Pons (tissue), 1 donor: ENCODE data around the gene HIPK2.

Source experiments
- DNase-seq: peaks from one replicate; pipeline ENCODE4 v3.0.0-alpha.2; 2016; ENCODE audit warnings: low spot score

HIPK2 gene

GRCh38 chr7:139733751-139734150 is 44.0 kb downstream of the HIPK2 start:
- DNase-seq = no peak

GRCh38 chr7:139732471-139733167 is 45.2 kb downstream of the HIPK2 start:
- no peak for DNase-seq

DNA sequence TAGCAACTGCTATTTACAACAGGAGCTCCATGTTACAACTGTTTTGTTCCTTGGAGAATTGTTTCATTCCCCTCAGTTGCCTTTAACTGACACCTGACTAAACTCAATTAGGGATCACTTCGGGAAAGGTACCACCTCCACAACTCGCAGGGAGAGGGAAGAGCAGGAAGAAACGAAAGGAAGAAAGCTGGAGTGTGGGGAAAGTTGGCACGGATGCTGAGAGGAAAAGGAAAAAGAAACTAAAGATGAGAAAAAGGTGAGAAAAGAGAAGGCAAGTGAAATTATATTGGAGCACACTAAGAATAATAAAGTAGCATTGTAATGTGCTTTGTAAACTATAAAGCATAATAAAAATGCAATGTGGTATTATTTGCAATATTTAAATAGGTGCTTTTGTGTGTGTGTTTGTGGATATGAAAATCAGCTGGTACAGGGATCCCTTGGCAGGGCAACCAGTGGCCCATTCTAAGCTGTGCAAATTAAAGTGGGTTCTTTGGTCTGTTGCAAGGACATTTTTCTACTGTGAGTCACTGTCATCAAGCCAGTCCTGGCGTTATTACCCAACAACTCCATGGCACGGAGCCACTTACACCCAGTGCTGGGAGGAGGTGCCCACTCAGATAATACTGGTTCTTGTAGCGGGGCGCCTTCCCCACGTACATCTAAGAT is 45.9 kb downstream of the HIPK2 start:
- DNase-seq = peak; percentile 78

DNA sequence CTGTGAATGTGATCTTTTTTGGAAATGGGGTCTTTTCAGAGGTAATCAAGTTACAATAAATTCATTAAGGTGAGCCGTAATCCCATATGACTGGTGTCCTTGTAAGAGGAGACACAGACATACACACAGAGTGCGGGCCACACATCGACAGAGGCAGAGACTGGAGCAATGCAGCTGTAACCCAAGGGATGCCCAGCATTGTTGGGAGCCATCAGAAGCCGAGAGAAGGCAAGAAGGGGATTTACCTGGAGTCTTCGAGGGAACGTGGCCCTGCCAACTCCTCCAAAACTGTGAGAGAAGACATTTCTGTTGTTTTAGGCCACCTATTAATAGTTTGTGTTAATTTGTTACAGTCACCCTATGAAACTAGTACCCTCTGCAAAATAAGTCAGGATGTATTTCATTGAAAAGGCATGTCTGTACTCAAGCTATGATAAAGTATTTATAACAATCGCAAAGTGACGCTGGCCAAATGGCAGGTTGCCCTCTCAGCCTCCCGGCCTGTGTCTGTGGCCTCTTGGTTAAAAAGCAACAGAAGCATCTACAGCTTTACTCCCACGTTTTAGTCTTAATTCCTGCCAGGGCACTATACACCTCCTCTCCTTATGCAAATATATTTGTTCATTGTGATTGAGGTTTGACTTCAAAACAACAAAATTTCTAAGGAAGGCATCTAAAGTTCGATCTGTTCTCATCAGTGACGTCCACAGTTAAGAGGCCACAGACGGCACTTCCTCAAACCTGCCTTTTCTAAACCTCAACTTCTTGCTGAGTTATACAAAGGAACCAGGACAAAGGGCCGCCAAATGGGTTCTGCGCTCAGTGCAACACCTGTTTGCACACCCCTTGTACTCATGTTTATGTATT is 46.8 kb downstream of the HIPK2 start:
- DNase-seq = no peak

GRCh38 chr7:139728203-139728602 is 49.6 kb downstream of the HIPK2 start:
- DNase-seq = no peak

GRCh38 chr7:139727151-139727705 is 50.6 kb downstream of the HIPK2 start:
- DNase-seq = no peak

DNA sequence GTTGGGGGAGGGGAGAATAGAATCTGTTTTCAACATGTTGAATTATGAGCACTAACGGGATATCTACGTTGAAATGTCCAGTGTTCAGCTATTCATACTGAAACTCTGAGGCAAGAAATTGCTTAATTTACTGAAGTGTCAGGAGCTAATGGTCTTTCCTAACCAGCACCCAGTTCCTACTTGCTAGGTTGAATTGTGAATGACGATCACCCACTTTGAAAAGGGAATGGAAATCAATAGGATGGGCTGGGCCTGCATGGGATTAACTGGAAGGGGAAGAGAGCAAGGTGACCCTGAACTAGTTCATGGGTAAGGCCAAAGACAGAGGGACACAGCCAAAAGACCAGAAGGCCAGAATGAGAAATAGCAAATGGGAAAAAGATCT is 51.3 kb downstream of the HIPK2 start:
- DNase-seq = no peak

DNA sequence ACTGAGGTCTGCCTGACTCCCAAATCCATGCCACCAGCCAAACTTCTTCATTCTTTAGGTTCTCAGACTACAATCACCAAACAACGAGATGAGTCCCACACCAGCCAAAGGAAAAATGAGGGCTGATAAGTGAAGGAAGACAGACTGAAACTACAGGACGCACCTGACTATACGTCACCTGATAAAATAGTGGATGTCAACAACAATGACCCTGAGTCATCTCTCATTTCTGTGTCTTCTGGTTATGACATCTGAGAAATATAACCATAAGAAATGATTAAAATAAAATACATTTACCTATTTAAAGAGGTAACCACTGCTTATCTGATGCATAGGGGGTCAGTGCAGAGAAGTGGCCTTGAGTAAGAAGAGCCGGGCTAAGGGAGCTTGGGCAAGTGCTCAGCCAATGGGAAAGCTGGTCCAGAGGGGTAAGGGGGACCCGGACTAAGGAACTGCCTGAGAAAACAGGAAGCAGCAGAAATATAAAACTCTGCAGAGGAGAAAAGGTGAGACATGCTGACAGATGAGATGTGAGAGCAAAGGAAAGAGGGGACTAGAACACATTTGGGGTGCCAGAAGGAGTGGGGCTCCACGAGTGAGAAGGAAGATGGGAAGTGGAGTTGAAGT is 51.8 kb downstream of the HIPK2 start:
- DNase-seq = no peak

- DNase-seq = no peak
These were observed 52.7 kb downstream of the HIPK2 start for GRCh38 chr7:139725077-139725476.

GRCh38 chr7:139722604-139723003 is 55.2 kb downstream of the HIPK2 start:
- DNase-seq = no peak

- DNase-seq = no peak
These were observed 56.0 kb downstream of the HIPK2 start for GRCh38 chr7:139721821-139722220.

- no peak for DNase-seq
These were observed 56.4 kb downstream of the HIPK2 start for GRCh38 chr7:139721417-139721816.

- DNase-seq = no peak
These were observed 57.0 kb downstream of the HIPK2 start for GRCh38 chr7:139720705-139721231.

- DNase-seq = no peak
These were observed 57.6 kb downstream of the HIPK2 start for GRCh38 chr7:139720186-139720585.

- DNase-seq = no peak
These were observed 58.9 kb downstream of the HIPK2 start for GRCh38 chr7:139718859-139719258.

- no peak for DNase-seq
These were observed 59.7 kb downstream of the HIPK2 start for GRCh38 chr7:139718141-139718540.

DNA sequence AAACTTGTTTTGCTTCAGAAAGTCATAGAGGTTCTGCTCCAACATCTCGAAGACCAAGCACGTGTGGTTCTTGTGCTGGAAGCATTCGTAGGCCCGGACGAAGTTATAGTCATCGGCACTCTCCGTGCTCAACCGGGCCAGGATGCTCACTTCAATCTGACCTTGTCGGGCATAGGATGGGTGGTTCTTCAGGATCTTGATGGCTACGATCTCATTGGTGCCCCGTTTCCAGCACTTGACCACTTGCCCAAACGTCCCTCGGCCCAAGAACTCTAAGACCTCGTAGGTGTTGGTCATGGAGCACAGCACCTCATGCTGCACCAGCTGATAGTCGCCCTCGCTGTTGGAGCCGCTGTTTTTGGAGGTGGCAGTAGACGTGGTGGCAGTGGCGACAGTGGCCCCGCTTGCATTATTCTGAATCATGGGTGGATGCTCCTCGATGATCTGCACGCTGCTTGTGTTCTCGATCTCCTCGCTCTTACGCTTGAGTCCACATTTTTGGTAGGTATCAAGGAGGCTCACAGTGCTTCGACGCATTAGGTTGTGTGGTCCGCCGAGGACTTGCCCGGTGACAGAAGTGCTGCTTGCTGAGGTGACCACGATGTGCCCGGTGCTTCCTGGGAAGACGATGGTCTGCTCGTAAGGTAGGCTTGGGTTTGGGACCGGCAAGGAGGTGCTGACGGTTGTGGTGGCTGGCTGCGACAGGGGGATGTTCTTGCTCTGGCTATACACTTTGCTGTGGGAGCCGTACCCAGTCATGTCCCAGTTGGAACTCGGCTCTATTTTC is 61.4 kb downstream of the HIPK2 start:
- no peak for DNase-seq

GRCh38 chr7:139715194-139715815 is 62.5 kb downstream of the HIPK2 start:
- no peak for DNase-seq

- DNase-seq = no peak
These were observed 63.5 kb downstream of the HIPK2 start for GRCh38 chr7:139714163-139714901.
